Smooth muscle cell (in vitro differentiated cells): ENCODE data around the gene MLLT10. TPM values are rescaled to one million over a fixed set of nuclear protein-coding genes. Genes with fewer than 3 reads are reported as not detected.

Experiments used
- DNase-seq: peaks from one replicate; lab custom pipeline; 2025; ENCODE audit not compliant: unreplicated experiment; lab: John Stamatoyannopoulos, UW
- H2AFZ ChIP-seq: fragments of 200-600 bp; sonication (generic); 2 replicates; pipeline ENCODE4 v1.6.0; 2016; ENCODE audit warnings: antibody characterized with exemption, low read depth, mild to moderate bottlenecking
- H3F3A ChIP-seq: fragments of 200-600 bp; sonication (generic); 2 replicates; pipeline ENCODE4 v1.6.0; 2017; ENCODE audit warnings: antibody characterized with exemption, low read depth
- H3K27ac ChIP-seq: fragments of 200-600 bp; sonication (generic); 2 replicates; pipeline ENCODE4 v1.5.1; 2016; ENCODE audit warnings: low read depth, mild to moderate bottlenecking
- H3K27me3 ChIP-seq: fragments of 200-600 bp; sonication (generic); 2 replicates; pipeline ENCODE4 v1.6.1; 2016; ENCODE audit warnings: low read depth, mild to moderate bottlenecking
- H3K36me3 ChIP-seq: fragments of 200-600 bp; sonication (generic); 2 replicates; pipeline ENCODE4 v1.5.1; 2016; ENCODE audit warnings: low read depth
- H3K4me1 ChIP-seq: fragments of 200-600 bp; sonication (generic); 2 replicates; pipeline ENCODE4 v1.5.1; 2016; ENCODE audit warnings: low read depth
- H3K4me2 ChIP-seq: fragments of 200-600 bp; sonication (generic); 2 replicates; pipeline ENCODE4 v1.6.0; 2016; ENCODE audit warnings: mild to moderate bottlenecking
- H3K4me3 ChIP-seq: fragments of 200-600 bp; sonication (generic); 2 replicates; pipeline ENCODE4 v1.5.1; 2016; ENCODE audit warnings: mild to moderate bottlenecking
- H3K79me2 ChIP-seq: fragments of 200-600 bp; sonication (generic); 2 replicates; pipeline ENCODE4 v1.6.0; 2016; ENCODE audit warnings: low read depth, mild to moderate bottlenecking
- H3K9ac ChIP-seq: fragments of 200-600 bp; sonication (generic); 2 replicates; pipeline ENCODE4 v1.6.0; 2016; ENCODE audit warnings: low read depth
- H3K9me3 ChIP-seq: fragments of 200-600 bp; sonication (generic); replicated peaks from 2 replicates; pipeline ENCODE4 v1.5.1; 2016; ENCODE audit warnings: low read depth
- H4K20me1 ChIP-seq: fragments of 200-600 bp; sonication (generic); 2 replicates; pipeline ENCODE4 v1.6.0; 2016; ENCODE audit warnings: low read depth
- WGBS: methylation state at CpG from one replicate; pipeline ENCODE4 v1.1.7; 2016; ENCODE audit warnings: low lambda C conversion rate; 5-methylcytosine and 5-hydroxymethylcytosine counted together
- polyA plus RNA-seq: library from polyadenylated mRNA; unstranded; fragments of >200 nt; fragmentation: Nextera tagmentation; extraction: Ambion mirVana; gene quantifications from 2 replicates; pipeline ENCODE4 v1.2.1, GENCODE V29; 2016
- total RNA-seq: library from RNA; depleted of rRNA; stranded (reverse); fragments of >200 nt; gene quantifications from 2 replicates; pipeline ENCODE4 v1.2.3, GENCODE V29; 2014
- TF ChIP-seq, protein P1 (sequence below): fragments of 200-600 bp; sonication (generic); IDR thresholded peaks from 2 replicates; pipeline ENCODE4 v1.5.1; 2017; ENCODE audit warnings: borderline replicate concordance, mild to moderate bottlenecking, antibody characterized with exemption; ENCODE audit not compliant: insufficient read depth, poor library complexity, severe bottlenecking

Gene MLLT10
- total and polyA plus RNA-seq, 2 experiments from 2014 or later = 6.8 to 43.6 TPM

DNA sequence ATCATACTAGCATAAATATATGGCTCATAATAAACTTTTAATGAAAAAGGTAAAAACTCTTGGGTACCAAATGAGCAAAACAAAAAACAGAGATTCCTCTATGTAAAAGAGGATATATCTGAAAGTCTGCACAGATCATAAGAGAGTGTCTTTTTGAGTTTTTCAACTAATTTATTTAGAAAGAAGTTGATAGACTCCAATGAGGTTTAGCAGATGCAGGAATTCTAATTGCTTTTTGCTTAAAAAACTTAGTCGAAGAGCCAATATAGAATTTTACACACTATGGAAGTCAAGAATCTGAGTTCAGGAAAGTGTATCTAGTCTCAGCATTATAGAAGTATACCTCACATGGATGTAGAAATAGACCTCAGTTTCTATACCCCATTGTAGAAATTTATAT lies 3.4 kb upstream of the MLLT10 start:
- TF ChIP-seq, protein P1, sequence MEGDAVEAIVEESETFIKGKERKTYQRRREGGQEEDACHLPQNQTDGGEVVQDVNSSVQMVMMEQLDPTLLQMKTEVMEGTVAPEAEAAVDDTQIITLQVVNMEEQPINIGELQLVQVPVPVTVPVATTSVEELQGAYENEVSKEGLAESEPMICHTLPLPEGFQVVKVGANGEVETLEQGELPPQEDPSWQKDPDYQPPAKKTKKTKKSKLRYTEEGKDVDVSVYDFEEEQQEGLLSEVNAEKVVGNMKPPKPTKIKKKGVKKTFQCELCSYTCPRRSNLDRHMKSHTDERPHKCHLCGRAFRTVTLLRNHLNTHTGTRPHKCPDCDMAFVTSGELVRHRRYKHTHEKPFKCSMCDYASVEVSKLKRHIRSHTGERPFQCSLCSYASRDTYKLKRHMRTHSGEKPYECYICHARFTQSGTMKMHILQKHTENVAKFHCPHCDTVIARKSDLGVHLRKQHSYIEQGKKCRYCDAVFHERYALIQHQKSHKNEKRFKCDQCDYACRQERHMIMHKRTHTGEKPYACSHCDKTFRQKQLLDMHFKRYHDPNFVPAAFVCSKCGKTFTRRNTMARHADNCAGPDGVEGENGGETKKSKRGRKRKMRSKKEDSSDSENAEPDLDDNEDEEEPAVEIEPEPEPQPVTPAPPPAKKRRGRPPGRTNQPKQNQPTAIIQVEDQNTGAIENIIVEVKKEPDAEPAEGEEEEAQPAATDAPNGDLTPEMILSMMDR = no peak
- WGBS = 41% methylated on average over 1 of the region's 1 CpG

DNA sequence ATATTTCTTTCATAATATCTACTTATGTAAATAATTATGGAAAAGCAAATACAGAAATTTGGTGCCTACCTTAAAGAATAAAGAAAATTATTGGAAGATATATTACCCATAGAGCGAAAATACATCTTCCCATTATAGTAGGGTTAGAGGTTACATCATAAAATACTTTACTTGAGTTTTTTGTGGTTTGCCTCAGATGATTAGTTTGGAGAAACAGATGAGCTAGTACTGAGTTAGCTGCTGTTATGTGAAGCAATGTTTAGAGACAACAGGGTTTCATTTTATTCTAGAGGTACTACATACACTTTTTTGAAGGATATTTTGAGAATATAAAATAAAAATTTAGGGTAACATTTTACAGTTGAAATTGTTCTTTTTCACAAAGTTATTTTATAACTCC lies 2.9 kb upstream of the MLLT10 start:
- Histone ChIP-seq H3K4me2 (peak overlapping the region; percentile 78), H3F3A (peaks cover 10% of the 10 kb centered on the region), H3K27me3 (no peaks in the 10 kb centered on the region), H3K27ac (peak overlapping the region; percentile 37), H2AFZ (no peak overlapping the region), H3K36me3 (no peaks in the 10 kb centered on the region), H3K79me2 (peaks cover 71% of the 10 kb centered on the region), H3K4me1 (peaks cover 47% of the 10 kb centered on the region), H3K9ac (no peak overlapping the region), H4K20me1 (peaks cover 9% of the 10 kb centered on the region), H3K4me3 (no peak overlapping the region), H3K9me3 (no peaks in the 10 kb centered on the region)
- WGBS = 25% methylated on average over 1 of the region's 1 CpG
- no peak for DNase-seq
- TF ChIP-seq, protein P1 = no peak

More for the DNA sequence above, 3.4 kb upstream of the MLLT10 start:
- H3K79me2 ChIP-seq = peaks cover 65% of the 10 kb centered on the region
- H3K4me1 ChIP-seq = peaks cover 44% of the 10 kb centered on the region
- peaks cover 3% of the 10 kb centered on the region for H4K20me1 ChIP-seq
- no peaks in the 10 kb centered on the region for H3K36me3 ChIP-seq
- peaks cover 11% of the 10 kb centered on the region for H3F3A ChIP-seq
- no peak overlapping the region for H3K4me3 ChIP-seq
- no peak for DNase-seq
- no peak overlapping the region for H2AFZ ChIP-seq
- peak overlapping the region; percentile 78 for H3K4me2 ChIP-seq
- no peak overlapping the region for H3K9ac ChIP-seq
- peak overlapping the region; percentile 37 for H3K27ac ChIP-seq
- H3K9me3 ChIP-seq = no peaks in the 10 kb centered on the region
- no peaks in the 10 kb centered on the region for H3K27me3 ChIP-seq

DNA sequence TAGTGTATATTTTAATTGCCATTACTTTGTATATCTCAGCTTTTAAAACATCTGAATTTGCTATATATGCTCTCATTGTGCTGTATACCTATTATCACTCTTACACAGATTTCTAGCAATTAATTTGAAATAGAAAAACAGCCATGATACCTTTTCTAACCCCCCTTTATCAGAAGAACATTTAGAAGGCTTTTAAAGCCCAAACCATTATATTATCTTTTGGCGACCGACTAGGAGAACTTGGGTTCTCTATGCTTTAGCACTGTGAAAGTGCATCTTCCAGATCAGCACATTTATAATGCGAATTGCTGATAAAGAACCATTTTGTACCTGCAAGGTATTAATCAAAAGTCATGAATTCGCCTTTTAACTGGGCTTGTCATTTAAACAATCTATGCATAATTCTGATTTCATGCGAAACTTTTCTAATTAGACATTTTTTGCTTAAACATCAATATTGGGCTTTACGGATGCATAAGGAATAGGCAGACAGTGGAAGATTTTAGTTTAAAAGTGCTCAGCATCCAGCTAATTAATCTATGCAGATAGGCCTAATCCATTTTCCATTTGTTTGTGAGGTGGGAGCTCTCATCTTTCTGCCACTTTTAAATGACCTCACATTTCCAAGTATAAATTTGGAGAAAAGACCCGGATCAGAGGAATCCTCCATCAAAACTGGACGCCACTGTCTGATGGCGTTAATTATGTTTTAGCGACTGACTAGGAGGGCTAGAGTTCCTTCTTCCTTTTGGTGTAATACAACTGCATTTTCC lies 1.2 kb upstream of the MLLT10 start:
- Histone ChIP-seq H4K20me1 (peaks cover 26% of the 10 kb centered on the region), H3K9me3 (no peaks in the 10 kb centered on the region), H3K4me2 (peak overlapping the region; percentile 95), H3K79me2 (peaks cover 77% of the 10 kb centered on the region), H2AFZ (peak overlapping the region; percentile 94), H3K36me3 (no peaks in the 10 kb centered on the region), H3K4me1 (peaks cover 47% of the 10 kb centered on the region), H3K9ac (peak overlapping the region; percentile 47), H3K27me3 (no peaks in the 10 kb centered on the region), H3F3A (peaks cover 5% of the 10 kb centered on the region), H3K4me3 (peak overlapping the region; percentile 64), H3K27ac (peak overlapping the region; percentile 75)
- no peak for DNase-seq
- 36% methylated on average over 10 of the region's 10 CpGs for WGBS
- TF ChIP-seq, protein P1 = no peak

DNA sequence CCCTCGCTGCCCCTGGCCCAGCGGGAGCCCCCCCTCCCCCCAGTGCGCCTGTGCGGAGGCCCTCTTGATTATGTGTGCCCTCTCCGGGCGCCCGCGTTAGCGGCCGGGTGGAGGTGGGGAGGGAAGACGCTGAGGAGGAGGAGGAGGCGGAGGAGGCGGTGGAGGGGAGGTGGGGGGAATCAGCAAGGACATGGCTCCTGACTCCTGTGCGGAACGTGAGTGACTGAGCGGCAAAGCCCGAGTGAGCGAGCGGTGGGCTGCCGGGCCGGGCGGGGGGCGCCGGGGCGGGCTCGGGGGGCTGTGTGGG lies 201 bp downstream of the MLLT10 start:
- Histone ChIP-seq H3K4me3 (peak overlapping the region; percentile 64), H3K9me3 (no peaks in the 10 kb centered on the region), H3K27ac (peak overlapping the region; percentile 75), H2AFZ (no peak overlapping the region), H3K4me1 (peaks cover 44% of the 10 kb centered on the region), H3K4me2 (peak overlapping the region; percentile 95), H3K9ac (peak overlapping the region; percentile 67), H3K27me3 (no peaks in the 10 kb centered on the region), H3K79me2 (peaks cover 77% of the 10 kb centered on the region), H4K20me1 (peaks cover 39% of the 10 kb centered on the region), H3F3A (peaks cover 5% of the 10 kb centered on the region), H3K36me3 (no peaks in the 10 kb centered on the region)
- TF ChIP-seq, protein P1 = no peak
- DNase-seq = no peak
- 20% methylated on average over 1 of the region's 26 CpGs for WGBS
